Loucy (cell line): ENCODE measurements around the gene CEP41.

ENCODE experiments used
- CTCF ChIP-seq: fragments of 200-600 bp; sonication (generic); conservative IDR thresholded peaks from 2 replicates; pipeline ENCODE4 v1.5.1; 2014; ENCODE audit warnings: mild to moderate bottlenecking, antibody characterized with exemption, low read length
- EZH2phosphoT487 ChIP-seq: fragments of 200-600 bp; IDR thresholded peaks from 2 replicates; pipeline ENCODE4 v1.6.1; 2018; ENCODE audit warnings: antibody characterized with exemption, mild to moderate bottlenecking, moderate library complexity, borderline replicate concordance

GRCh38 chr7:130387306-130387627 is 53.5 kb downstream of the CEP41 start:
- no peak for TF ChIP-seq CTCF
- TF ChIP-seq EZH2phosphoT487, result no peak
